HG03139 (cell line): Measurements from ENCODE around the gene BMP8A.
"Not testable (repeated sequence)": the region's sequence is repeated elsewhere in the genome, so short reads cannot be mapped to it uniquely, and the experiment has no call there.

Experiments
- ATAC-seq: cut with Tn5 transposase; IDR thresholded peaks from one replicate; pipeline ENCODE4 v1.9.1; 2021; ENCODE audit not compliant: unreplicated experiment

Gene BMP8A

GRCh38 chr1:39525366-39526165, 34.1 kb downstream of the BMP8A start:
- ATAC-seq: peak; percentile 62

- no peak for ATAC-seq
Measured at GRCh38 chr1:39526466-39527189, 35.2 kb downstream of the BMP8A start.

GRCh38 chr1:39527190-39527579, 35.7 kb downstream of the BMP8A start:
- not testable (repeated sequence) for ATAC-seq

- ATAC-seq: no peak
Measured at GRCh38 chr1:39528082-39528481, 36.6 kb downstream of the BMP8A start.

GRCh38 chr1:39529901-39530535, 38.6 kb downstream of the BMP8A start:
- ATAC-seq: no peak

- ATAC-seq: no peak
Measured at GRCh38 chr1:39531526-39531925, 40.1 kb downstream of the BMP8A start.

- no peak for ATAC-seq
Measured at GRCh38 chr1:39533442-39533841, 42.0 kb downstream of the BMP8A start.

- no peak for ATAC-seq
Measured at GRCh38 chr1:39538531-39539251, 47.3 kb downstream of the BMP8A start.

- ATAC-seq: no peak
Measured at GRCh38 chr1:39539252-39539790, 47.9 kb downstream of the BMP8A start.

- ATAC-seq: no peak
Measured at GRCh38 chr1:39540504-39541031, 49.1 kb downstream of the BMP8A start.

- ATAC-seq: no peak
Measured at GRCh38 chr1:39542924-39543323, 51.5 kb downstream of the BMP8A start.

- no peak for ATAC-seq
Measured at GRCh38 chr1:39544327-39544726, 52.9 kb downstream of the BMP8A start.

GRCh38 chr1:39545531-39545930, 54.1 kb downstream of the BMP8A start:
- no peak for ATAC-seq

- ATAC-seq: no peak
Measured at GRCh38 chr1:39554277-39554676, 62.8 kb downstream of the BMP8A start.

GRCh38 chr1:39561279-39561678, 69.8 kb downstream of the BMP8A start:
- ATAC-seq: no peak

- ATAC-seq: no peak
Measured at GRCh38 chr1:39562886-39563285, 71.5 kb downstream of the BMP8A start.

GRCh38 chr1:39563669-39564068, 72.2 kb downstream of the BMP8A start:
- no peak for ATAC-seq

- no peak for ATAC-seq
Measured at GRCh38 chr1:39564340-39564739, 72.9 kb downstream of the BMP8A start.

GRCh38 chr1:39564941-39565340, 73.5 kb downstream of the BMP8A start:
- ATAC-seq: no peak

GRCh38 chr1:39566441-39567137, 75.2 kb downstream of the BMP8A start:
- ATAC-seq: no peak
